Measurements from ENCODE around the gene RGS9. TPM values are rescaled to one million over a fixed set of nuclear protein-coding genes. Genes with fewer than 3 reads are reported as not detected.

RGS9 gene
- total RNA-seq, 2 donors from 2014 or later, result 4.3 to 4.4 TPM

- no peak overlapping the region for H3K27ac ChIP-seq
- no peaks in the 10 kb centered on the region for H3K9me3 ChIP-seq
- H3K27me3 ChIP-seq, result no peaks in the 10 kb centered on the region
- peaks cover 6% of the 10 kb centered on the region for H3K4me1 ChIP-seq
- no peaks in the 10 kb centered on the region for H3K36me3 ChIP-seq (replicated peaks in 1 of 2; ENCODE audit: insufficient read depth in 1 of 2, low read depth in 2 of 2)
- peak in 1 of 4 donors; percentile 30 for DNase-seq
- no peak for TF ChIP-seq POLR2A (IDR thresholded peaks at IDR 0.05)
- TF ChIP-seq CTCF (IDR thresholded peaks at IDR 0.05), result no peak
- intact Hi-C loops (cut with DNase I), result no loop called here
- no peak for ATAC-seq
- WGBS, 2 donors, result 73 to 83% methylated on average over 11 of the region's 11 CpGs
- no peak overlapping the region for H3K4me3 ChIP-seq
Observed at GRCh38 chr17:65158041-65158440, 20.9 kb downstream of the RGS9 start.

- TF ChIP-seq CTCF (IDR thresholded peaks at IDR 0.05), result no peak
- TF ChIP-seq POLR2A (IDR thresholded peaks at IDR 0.05), result no peak
- intact Hi-C loops (cut with DNase I), result no loop called here
- no peak for DNase-seq
- Histone ChIP-seq H3K4me1 (peaks cover 6% of the 10 kb centered on the region), H3K36me3 (replicated peaks in 1 of 2; ENCODE audit: insufficient read depth in 1 of 2, low read depth in 2 of 2) (no peaks in the 10 kb centered on the region), H3K9me3 (no peaks in the 10 kb centered on the region), H3K4me3 (no peak overlapping the region), H3K27ac (no peak overlapping the region), H3K27me3 (no peaks in the 10 kb centered on the region)
- 83 to 93% methylated on average over 2 of the region's 2 CpGs for WGBS, 2 donors
- ATAC-seq, result no peak
Observed at GRCh38 chr17:65158622-65159021, 21.5 kb downstream of the RGS9 start.

- Histone ChIP-seq H3K4me3 (no peak overlapping the region), H3K9me3 (no peaks in the 10 kb centered on the region), H3K27ac (no peak overlapping the region), H3K36me3 (replicated peaks in 1 of 2; ENCODE audit: insufficient read depth in 1 of 2, low read depth in 2 of 2) (no peaks in the 10 kb centered on the region), H3K27me3 (no peaks in the 10 kb centered on the region), H3K4me1 (peaks cover 6% of the 10 kb centered on the region)
- no peak for DNase-seq
- intact Hi-C loops (cut with DNase I), result no loop called here
- ATAC-seq, result no peak
- TF ChIP-seq CTCF (IDR thresholded peaks at IDR 0.05), result no peak
- TF ChIP-seq POLR2A (IDR thresholded peaks at IDR 0.05), result no peak
- 78 to 88% methylated on average over 6 of the region's 6 CpGs for WGBS, 2 donors
Observed at GRCh38 chr17:65160516-65160915, 23.3 kb downstream of the RGS9 start.

DNA sequence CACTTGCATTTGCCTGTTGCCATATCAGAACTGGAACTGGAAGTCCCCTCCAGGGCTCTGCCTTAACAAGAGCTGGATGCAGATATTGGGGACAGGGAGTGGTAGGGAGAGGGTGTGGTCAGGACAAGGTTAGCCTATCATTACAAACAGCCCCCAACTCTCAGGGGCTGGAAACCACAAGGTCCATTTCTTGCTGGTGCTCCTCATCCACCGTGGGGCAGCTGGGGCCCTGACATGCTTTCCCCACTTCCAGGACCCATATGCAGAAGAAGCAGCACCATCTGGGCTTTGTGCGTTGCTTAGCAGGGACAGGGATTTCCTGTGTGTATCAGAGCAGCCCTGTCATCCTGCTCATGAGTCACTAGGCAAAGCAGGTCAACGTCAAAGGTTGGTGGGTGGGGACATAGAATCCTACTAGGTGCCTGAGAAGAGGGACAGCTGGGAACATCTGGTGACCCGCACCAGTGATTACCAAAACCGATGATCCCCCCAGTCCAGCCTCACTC, 26.9 kb downstream of the RGS9 start:
- Histone ChIP-seq H3K36me3 (replicated peaks in 1 of 2; ENCODE audit: insufficient read depth in 1 of 2, low read depth in 2 of 2) (no peaks in the 10 kb centered on the region), H3K4me1 (no peaks in the 10 kb centered on the region), H3K27me3 (no peaks in the 10 kb centered on the region), H3K9me3 (no peaks in the 10 kb centered on the region), H3K27ac (no peak overlapping the region), H3K4me3 (no peak overlapping the region)
- WGBS, 2 donors, result 38 to 53% methylated on average over 4 to 5 of the region's 5 CpGs
- ATAC-seq, result no peak
- peak in 3 of 4 donors; percentile 35 to 47 (median 41) for DNase-seq
- TF ChIP-seq POLR2A (IDR thresholded peaks at IDR 0.05) (no peak), CTCF (IDR thresholded peaks at IDR 0.05) (no peak)
- intact Hi-C loops (cut with DNase I), result no loop called here

DNA sequence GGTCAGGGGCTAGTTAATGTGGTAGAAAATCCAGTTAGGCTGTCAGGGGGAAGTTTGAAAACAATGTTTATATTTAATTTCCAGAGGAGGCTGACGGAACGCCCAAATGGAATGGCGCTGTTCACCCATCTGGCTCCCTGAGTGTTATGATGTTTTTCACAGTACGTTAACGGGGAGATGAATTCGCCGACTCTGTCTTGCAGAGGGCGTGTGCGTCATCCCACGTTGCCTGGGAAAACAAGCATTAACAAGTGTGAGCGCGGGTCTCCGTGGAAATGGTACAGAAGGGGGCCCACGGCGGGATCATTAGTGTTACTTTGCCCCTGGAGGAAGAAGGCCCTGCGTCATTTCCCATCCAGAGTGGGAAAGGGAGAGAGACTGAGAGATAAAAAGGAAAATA, 29.6 kb downstream of the RGS9 start:
- Histone ChIP-seq H3K4me1 (peaks cover 3% of the 10 kb centered on the region), H3K27ac (no peak overlapping the region), H3K27me3 (no peaks in the 10 kb centered on the region), H3K4me3 (no peak overlapping the region), H3K36me3 (replicated peaks in 1 of 2; ENCODE audit: insufficient read depth in 1 of 2, low read depth in 2 of 2) (no peaks in the 10 kb centered on the region), H3K9me3 (no peaks in the 10 kb centered on the region)
- no peak for ATAC-seq
- 84 to 90% methylated on average over 16 of the region's 16 CpGs for WGBS, 2 donors
- intact Hi-C loops (cut with DNase I), result no loop called here
- TF ChIP-seq POLR2A (IDR thresholded peaks at IDR 0.05) (no peak), CTCF (IDR thresholded peaks at IDR 0.05) (no peak)
- peak in 3 of 4 donors; percentile 24 to 42 (median 41) for DNase-seq

Data from body of pancreas (tissue), 4 donors.